Measurements from ENCODE around the gene TEX48. TPM values are rescaled to one million over a fixed set of nuclear protein-coding genes. Genes with fewer than 3 reads are reported as not detected.

The TEX48 gene, protein sequence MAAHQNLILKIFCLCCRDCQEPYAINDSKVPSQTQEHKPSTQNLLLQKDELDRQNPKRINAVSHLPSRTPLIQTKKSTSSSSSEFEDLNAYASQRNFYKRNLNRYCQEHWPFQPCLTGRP
- total RNA-seq: not detected

DNA sequence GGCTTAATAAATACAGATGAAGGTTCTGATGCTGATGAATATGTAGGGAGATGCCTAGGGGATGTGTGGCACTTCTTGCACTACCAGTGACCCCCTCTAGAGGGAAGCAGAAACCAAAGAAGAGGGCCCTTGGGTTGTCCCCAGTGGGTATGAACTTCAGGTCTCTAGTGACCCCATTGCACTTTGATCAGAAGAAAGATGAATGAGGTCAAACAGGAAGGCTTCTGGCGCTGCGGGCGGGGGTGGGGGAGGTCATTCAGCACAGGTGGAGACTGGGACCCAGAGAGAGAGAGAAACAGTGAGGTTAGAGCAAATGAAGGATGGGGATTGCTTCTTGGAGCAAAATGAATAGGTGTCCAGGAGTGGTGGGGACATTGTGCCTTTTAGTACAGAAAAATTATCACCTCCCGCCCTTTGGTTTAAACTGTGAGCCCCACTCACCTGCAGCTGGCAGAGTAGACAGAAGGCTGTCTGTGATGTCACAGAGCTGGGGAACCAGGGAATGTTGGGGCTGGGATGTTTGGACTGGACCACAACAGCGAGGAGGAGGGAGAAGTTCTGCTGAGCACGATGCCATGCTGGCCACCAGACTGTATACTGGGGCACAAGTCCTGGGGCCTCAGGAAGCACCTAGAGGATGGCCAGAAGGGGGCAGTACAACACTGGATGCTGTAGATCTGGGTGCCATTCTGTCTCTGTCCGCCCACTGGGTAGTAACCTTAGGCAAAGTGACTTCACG, at the start of gene TEX48:
TSS of gene TEX48 (minus strand) at position 599 of the 739 bp plus-strand sequence. CDS start 10,469 bp downstream, outside the sequence.
- DNase-seq (ENCODE audit: low spot score): peak; percentile 52
- H3K27ac ChIP-seq: no peak within 1 kb of the TSS
- no peaks in the 10 kb centered on the region for H3K36me3 ChIP-seq
- H3K4me1 ChIP-seq (replicated peaks): no peaks in the 10 kb centered on the region
- no peak within 1 kb of the TSS for H3K4me3 ChIP-seq
- no peaks in the 10 kb centered on the region for H3K9me3 ChIP-seq
- H3K27me3 ChIP-seq (replicated peaks; ENCODE audit: insufficient read depth): no peaks in the 10 kb centered on the region
- intact Hi-C loops (cut with DNase I): loop anchor here (5.0 kb wide), 2 partner anchors 231 to 331 kb away; no protein-coding TSS in a partner anchor
- 74% methylated on average over 8 of the region's 8 CpGs for WGBS
- TF ChIP-seq POLR2AphosphoS5 (IDR thresholded peaks at IDR 0.05): no peak
- TF ChIP-seq, protein P1, sequence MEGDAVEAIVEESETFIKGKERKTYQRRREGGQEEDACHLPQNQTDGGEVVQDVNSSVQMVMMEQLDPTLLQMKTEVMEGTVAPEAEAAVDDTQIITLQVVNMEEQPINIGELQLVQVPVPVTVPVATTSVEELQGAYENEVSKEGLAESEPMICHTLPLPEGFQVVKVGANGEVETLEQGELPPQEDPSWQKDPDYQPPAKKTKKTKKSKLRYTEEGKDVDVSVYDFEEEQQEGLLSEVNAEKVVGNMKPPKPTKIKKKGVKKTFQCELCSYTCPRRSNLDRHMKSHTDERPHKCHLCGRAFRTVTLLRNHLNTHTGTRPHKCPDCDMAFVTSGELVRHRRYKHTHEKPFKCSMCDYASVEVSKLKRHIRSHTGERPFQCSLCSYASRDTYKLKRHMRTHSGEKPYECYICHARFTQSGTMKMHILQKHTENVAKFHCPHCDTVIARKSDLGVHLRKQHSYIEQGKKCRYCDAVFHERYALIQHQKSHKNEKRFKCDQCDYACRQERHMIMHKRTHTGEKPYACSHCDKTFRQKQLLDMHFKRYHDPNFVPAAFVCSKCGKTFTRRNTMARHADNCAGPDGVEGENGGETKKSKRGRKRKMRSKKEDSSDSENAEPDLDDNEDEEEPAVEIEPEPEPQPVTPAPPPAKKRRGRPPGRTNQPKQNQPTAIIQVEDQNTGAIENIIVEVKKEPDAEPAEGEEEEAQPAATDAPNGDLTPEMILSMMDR (IDR thresholded peaks at IDR 0.05): peak; percentile 9 to 59 (median 49)

DNA sequence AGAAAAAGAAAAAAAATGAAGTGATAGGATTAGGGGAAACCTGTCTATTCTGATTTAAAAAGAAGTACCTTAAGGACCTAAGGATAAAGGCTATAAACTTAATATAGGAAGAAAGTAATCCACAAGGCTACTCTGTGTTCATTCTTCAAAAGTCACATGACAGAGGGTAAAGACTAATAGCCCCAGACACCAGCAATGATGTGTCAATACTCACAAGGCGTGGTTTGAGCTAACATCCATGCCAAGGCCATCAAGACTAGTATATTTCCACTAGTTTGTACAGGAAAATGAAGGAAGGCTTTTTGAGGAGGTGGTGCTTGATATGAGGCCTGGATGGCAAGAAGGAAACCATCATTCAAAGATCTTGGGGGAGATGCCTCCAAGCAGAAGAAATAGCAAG, 49.7 kb upstream of the TEX48 start:
- H3K36me3 ChIP-seq: no peaks in the 10 kb centered on the region
- TF ChIP-seq POLR2AphosphoS5 (IDR thresholded peaks at IDR 0.05): no peak
- TF ChIP-seq, protein P1 (IDR thresholded peaks at IDR 0.05): no peak
- H3K4me3 ChIP-seq: no peak overlapping the region
- no peaks in the 10 kb centered on the region for H3K4me1 ChIP-seq (replicated peaks)
- WGBS: 88% methylated on average over 1 of the region's 1 CpG
- no peak for DNase-seq (ENCODE audit: low spot score)
- intact Hi-C loops (cut with DNase I): no loop called here
- H3K9me3 ChIP-seq: no peaks in the 10 kb centered on the region
- H3K27me3 ChIP-seq (replicated peaks; ENCODE audit: insufficient read depth): no peaks in the 10 kb centered on the region
- no peak overlapping the region for H3K27ac ChIP-seq

DNA sequence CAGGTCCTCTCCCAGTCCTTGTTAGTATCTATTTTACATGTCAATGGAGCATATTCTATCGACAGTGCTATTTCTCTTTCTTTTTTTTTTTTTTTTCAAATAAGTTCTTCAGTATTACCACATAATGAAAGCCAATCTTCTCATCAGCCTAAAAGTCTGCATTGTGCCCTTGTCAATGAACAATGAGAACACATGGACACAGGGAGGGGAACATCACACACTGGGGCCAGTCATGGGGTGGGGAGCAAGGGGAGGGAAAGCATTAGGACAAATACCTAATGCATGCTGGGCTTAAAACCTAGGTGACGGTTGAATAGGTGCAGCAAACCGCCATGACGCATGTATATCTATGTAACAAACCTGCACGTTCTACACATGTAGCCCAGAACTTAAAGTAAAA, 47.7 kb upstream of the TEX48 start:
- no peak overlapping the region for H3K4me3 ChIP-seq
- DNase-seq (ENCODE audit: low spot score): no peak
- TF ChIP-seq, protein P1 (IDR thresholded peaks at IDR 0.05): no peak
- no peak for TF ChIP-seq POLR2AphosphoS5 (IDR thresholded peaks at IDR 0.05)
- no peak for TF ChIP-seq POLR2A (IDR thresholded peaks at IDR 0.05)
- H3K36me3 ChIP-seq: no peaks in the 10 kb centered on the region
- WGBS: 87% methylated on average over 5 of the region's 5 CpGs
- intact Hi-C loops (cut with DNase I): no loop called here
- H3K27me3 ChIP-seq (replicated peaks; ENCODE audit: insufficient read depth): no peaks in the 10 kb centered on the region
- H3K9me3 ChIP-seq: no peaks in the 10 kb centered on the region
- H3K4me1 ChIP-seq (replicated peaks): no peaks in the 10 kb centered on the region
- H3K27ac ChIP-seq: no peak overlapping the region

DNA sequence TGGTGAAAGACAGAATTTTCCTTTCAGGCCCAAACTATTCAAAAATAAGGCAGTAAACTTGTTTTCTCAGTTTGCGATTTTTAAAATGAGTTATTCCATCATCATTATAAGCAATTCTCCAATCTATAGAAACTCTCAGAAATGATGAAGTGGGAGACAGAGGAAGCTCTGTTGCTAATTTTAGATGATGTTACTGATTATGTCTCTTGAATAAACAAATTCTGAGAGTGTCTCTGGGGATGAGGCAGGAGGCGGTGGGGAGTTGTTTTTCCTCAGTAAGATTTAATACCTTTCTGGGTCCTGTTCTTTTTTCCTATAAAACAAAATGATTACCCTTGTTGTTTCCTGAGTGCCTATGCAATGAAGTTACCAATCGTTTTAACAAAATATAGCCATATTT, 43.9 kb upstream of the TEX48 start:
- Histone ChIP-seq H3K36me3 (no peaks in the 10 kb centered on the region), H3K27me3 (replicated peaks; ENCODE audit: insufficient read depth) (no peaks in the 10 kb centered on the region), H3K27ac (no peak overlapping the region), H3K4me3 (no peak overlapping the region), H3K9me3 (no peaks in the 10 kb centered on the region), H3K4me1 (replicated peaks) (no peaks in the 10 kb centered on the region)
- DNase-seq (ENCODE audit: low spot score): no peak
- intact Hi-C loops (cut with DNase I): no loop called here
- WGBS: 66% methylated on average over 3 of the region's 3 CpGs
- TF ChIP-seq, protein P1 (IDR thresholded peaks at IDR 0.05): no peak
- TF ChIP-seq POLR2AphosphoS5 (IDR thresholded peaks at IDR 0.05): no peak
- TF ChIP-seq POLR2A (IDR thresholded peaks at IDR 0.05): no peak

DNA sequence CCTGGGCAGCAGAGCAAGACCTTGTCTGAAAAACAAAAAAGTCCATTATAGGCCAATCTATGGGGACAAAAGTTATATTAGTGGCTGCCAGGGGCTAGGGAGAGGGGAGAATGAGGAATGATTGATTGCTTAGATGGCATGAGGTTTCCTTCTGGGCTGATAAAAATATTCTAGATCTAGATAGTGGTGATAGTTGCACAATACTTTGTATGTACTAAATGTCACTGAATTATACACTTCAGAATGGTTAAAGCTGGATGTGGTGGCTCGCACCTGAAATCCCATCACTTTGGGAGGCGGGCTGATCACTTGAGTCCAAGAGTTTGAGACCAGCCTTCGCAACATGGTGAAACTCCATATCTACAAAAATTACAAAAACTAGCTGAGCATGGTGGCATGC, 42.8 kb upstream of the TEX48 start:
- Histone ChIP-seq H3K36me3 (no peaks in the 10 kb centered on the region), H3K27me3 (replicated peaks; ENCODE audit: insufficient read depth) (no peaks in the 10 kb centered on the region), H3K27ac (no peak overlapping the region), H3K9me3 (no peaks in the 10 kb centered on the region), H3K4me1 (replicated peaks) (no peaks in the 10 kb centered on the region), H3K4me3 (no peak overlapping the region)
- intact Hi-C loops (cut with DNase I): no loop called here
- TF ChIP-seq POLR2A (IDR thresholded peaks at IDR 0.05) (no peak), POLR2AphosphoS5 (IDR thresholded peaks at IDR 0.05) (no peak)
- TF ChIP-seq, protein P1 (IDR thresholded peaks at IDR 0.05): no peak
- 94% methylated on average over 3 of the region's 3 CpGs for WGBS
- DNase-seq (ENCODE audit: low spot score): no peak
